ENCODE results near the gene UBE2S.

UBE2S gene

DNA sequence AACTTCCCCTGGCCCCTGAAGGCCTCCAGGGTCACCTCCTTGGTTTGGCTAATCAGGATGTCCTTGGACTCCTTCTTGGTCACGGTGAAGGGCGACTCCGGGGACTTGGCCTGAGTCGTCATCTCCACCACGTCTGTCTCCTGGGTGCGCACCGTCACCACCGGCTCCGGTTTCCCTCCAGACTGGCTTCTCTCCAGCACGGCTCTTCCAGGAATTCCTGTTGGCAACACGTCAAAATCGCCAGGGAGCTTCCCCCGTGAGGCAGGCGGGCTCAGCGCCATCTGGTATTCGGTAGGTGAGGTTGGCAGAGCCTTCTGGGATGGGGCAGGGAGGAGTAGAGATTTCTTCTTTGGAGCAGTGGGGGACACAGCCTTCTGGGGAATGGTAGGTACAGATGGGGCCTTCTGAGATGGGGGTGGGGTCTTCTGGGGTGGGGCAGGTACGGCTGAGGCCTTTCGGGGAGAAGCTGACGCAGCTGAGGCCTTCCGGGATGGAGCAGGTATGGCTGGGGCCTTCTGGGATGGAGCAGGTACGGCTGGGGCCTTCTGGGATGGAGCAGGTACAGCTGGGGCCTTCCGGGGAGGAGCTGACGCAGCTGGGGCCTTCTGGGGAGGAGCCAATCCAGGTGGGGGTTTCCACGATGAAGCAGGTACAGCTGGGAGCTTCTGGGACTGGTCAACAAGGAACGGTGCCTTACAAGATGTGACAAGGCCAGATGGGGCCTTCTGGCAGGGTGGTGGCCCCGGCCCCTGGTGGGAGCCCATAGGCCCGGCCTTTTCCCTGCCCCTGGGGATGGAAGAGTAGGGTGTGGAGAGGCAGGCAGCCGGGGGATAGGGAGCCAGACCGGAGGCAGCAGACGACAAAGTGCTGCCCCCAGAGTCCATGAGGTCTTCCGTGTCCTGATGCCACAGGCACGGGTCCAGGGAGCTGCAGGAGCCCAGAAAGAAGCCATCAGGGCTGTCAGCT, 48.4 kb downstream of the UBE2S start:
- DNase-seq, result no peak

DNA sequence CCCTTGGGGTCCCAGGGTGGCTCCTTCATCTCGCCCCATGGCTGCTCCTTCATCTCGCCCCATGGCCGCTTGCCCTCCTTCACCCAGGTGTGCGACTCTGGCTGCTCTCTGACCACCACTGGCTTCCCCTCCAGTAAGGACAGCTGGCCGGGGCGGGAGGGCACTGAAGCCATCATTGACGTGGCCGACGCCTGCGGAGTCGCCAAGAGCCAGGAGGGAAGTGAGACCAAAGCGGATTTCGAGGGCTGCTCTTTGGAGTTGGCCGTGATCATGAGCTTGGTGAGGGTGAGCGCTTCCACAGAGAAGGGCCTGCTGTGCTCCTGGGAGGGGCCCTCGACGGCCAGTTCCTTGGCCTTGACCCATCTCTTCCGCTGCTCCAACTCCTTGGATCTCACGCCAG, 49.1 kb downstream of the UBE2S start:
- DNase-seq, result no peak

DNA sequence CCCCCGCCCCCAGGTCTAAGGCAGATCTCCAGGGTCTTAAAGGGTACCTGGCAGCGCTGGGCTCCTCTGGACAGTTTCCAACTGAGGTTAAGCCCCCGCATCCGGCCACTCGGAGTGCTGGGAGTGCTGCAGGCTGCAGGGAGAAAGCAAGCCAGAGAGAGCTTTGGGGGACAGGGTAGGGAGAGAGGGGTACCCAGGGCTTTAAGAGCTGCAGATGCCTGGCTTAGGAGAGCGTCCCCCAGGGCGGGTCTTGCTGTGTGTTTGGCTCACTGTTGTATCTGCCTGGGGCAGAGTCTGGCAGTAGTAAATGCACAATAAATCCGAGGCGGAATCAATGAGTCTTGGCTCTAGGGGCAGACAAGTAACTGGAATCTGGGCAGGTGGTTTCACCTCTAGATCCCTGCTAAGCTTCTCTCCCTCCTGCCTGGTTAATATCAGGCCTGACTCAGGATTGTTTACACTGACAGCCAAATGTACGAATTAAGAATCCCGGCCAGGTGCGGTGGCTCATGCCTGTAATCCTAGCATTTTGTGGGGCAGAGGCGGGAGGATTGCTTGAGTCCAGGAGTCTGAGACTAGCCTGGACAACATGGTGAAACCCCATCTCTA, 52.3 kb downstream of the UBE2S start:
- DNase-seq, result no peak

DNA sequence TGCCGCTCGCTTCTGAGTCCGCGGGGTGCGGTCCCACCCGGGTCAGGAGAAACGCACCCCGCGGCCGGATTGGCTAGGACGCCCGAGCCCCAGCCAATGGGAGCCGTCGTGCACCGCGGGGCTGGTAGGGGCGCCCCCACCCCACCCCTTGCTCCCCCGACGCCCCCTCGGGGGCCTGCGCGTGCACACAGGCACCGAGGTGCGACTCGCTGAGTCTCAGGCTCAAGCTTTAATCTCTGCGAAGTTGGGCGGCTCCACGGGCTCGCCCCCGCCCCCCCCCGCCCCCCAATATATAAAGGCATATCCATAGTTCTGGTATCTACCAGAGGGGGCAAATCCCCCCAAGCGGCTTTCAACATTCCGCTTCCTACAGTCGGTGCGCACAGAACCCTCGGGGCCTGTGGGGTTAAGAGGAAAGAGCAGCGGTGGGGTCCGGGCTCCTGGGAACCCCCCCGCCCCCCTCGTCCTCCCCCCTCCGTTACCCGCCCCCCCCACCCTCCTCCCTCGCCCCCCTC, 52.8 kb downstream of the UBE2S start, which contains the start of gene COX6B2:
Gene COX6B2, minus strand, starts transcription at position 22 of the 515 bp plus-strand sequence. CDS start 198 bp downstream, outside the sequence.
- DNase-seq, result no peak

DNA sequence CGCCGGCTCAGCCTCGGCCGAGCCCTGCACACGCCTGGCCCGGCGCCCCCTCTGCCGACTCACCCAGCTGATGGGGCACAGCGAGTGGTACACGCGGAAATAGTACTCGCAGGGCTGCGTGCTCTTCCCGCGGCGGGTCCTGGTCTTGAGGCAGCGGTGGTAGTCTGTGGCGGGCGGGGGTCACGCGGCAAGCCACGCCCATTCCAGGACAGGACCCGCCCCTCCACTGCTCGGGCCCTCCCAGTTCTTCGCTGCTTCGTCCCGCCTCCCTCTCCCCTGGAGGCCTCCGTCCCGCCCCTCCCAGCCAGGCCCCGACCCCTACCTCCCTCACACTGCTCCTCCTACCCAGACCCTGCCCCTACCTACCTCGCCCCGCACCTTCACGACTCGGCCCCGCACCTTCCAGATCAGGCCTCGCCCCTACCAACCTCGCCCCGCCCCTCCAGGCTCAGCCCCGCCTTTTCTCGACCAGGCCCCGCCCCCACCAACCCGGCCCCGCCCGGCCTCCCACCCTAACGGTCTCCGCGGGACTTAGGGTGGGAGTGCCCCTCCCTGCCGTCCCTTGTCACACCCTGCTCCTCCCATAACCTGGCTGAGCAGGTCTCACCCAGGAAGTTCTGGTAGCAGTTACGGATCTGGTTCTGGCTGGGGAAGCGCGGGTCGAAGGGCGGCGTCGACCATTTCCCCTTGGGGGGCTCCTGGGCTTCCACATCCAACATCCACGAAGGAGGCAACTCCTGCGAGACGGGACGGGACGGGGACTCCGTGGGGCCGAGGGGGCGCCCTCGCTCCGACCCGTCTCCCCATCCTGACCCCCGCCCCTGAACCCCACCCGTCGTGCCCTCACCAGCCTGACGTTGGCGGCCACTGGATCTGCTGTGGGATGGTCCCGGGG, 53.5 kb downstream of the UBE2S start:
- no peak for DNase-seq

DNA sequence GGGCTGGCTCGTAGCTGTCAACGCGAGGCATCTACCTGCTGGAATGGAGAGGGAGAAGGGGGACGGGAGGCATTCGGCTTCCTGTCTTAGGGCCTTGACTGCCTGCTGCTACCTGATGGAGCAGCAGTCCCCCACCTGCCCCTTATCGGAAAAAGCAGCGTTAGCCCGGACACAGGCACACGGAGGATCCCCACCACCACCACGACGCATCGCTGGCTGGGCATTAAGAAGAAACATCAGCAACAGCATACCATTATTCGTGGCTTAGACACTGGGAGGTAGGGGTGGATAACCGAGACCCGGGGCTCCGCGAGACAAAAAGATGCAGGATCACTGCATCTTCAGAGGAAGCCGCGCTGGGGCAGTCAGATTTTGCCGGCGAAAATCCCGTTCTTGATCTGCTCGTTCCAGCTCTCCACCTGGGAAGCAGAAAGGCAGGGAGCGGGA, 54.2 kb downstream of the UBE2S start:
- no peak for DNase-seq

DNA sequence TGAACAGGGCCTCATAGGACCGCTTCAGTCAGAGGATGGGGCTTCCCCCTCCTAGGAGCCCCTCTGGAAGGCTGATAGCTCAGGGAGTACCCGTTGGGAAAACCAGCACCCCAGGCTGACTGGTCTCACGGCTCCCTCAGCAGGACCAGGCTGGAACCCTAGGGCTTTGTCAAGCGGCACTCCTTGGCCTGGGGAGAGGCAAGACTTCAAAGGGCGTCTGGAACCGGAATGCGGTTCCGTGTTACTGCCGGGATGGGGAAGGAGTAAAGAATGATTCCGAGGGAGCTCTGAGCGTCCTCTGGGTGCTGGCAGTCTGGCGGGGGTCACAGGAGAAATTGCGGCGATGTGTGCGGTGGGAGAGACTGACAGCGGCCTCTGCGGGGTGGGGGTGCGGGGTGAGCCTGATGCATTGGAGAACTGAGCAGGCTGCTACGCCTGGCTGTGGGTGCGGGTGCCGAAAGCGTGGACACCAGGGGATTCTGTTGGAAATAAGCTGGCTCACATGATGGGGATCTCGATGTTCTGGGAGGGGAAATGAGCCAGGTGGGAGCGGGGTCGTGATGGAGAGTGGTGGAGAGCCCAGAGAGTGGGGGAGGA, 54.9 kb downstream of the UBE2S start:
- no peak for DNase-seq

DNA sequence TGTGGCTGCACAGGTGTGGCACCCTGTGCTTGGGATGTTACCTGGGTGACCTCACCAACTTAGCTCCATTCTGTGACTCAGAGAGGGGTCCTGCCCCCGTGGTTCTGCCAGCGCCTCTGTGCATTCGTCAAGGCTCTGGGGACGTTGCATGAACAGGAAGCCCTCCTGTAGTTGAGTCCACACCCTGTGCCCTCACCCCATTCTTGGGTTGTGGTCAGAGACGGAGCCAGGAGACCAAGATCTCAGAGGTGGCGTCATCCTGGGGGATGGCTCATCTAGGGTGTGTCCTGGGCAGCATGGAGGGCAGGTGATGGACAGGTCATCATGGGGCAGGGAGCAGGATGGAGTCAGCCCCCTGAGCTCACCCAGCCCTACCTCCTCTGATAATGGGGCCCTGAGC, 55.5 kb downstream of the UBE2S start:
- DNase-seq, result no peak

DNA sequence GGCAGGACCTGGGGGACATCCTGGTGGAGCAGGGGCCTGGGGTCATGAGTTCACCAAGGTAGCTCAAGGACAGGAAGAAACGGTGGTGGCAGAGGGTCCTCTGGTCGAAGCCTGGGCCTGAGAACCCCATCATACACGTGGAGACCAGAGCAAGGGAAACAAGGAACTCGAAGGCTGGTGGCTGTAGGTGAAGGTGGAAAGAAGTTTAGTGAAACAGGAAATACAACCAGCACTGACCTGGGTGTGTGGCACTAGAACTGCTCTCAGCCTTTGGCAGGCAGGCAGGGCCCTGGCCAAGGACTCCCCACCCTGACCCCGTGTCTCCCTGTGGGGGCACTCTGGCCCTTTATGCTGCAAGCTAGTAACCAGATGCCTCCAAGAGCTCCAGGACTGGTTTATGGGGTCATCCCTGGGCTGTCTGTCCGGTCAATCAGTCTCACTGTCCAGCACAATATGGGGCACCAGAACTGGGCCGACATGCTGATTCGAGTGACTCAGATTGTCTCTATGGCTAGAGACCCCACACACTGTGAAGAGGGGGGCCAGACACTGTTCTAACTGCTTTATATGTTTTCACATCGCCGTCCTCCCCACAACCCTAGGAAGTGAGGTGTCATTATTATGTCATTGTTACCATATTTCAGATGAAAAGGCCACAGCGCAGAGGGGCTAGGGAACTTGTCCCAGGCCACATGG, 56.8 kb downstream of the UBE2S start:
- DNase-seq, result no peak
